ENCODE results near the gene SPATA24. TPM values are rescaled to one million over a fixed set of nuclear protein-coding genes. Genes with fewer than 3 reads are reported as not detected.

SPATA24 gene
- total RNA-seq, 3 donors from 2014 or later: 3.0 to 4.5 (median 3.4) TPM

- ATAC-seq (no peak), DNase-seq (peak in 2 of 3 donors; percentile 35 to 64)
- no peak for TF ChIP-seq CTCF (IDR thresholded peaks at IDR 0.05)
- Histone ChIP-seq H3K9me3 (no peaks in the 10 kb centered on the region), H3K4me1 (ENCODE audit: low read depth) (peaks cover 43% of the 10 kb centered on the region), H3K36me3 (ENCODE audit: low read depth) (no peaks in the 10 kb centered on the region), H3K4me3 (peak overlapping the region; percentile 32)
- intact Hi-C loops (cut with DNase I, micrococcal nuclease): no loop called here
Measured at GRCh38 chr5:139393497-139394122, 10.3 kb downstream of the SPATA24 start.

GRCh38 chr5:139392678-139393496 is 11.0 kb downstream of the SPATA24 start:
- Histone ChIP-seq H3K36me3 (ENCODE audit: low read depth) (no peaks in the 10 kb centered on the region), H3K9me3 (no peaks in the 10 kb centered on the region), H3K4me3 (peak overlapping the region; percentile 32), H3K4me1 (ENCODE audit: low read depth) (peaks cover 48% of the 10 kb centered on the region)
- peak; percentile 33 for TF ChIP-seq CTCF (IDR thresholded peaks at IDR 0.05)
- intact Hi-C loops (cut with DNase I, micrococcal nuclease): no loop called here
- ATAC-seq (peak; percentile 77), DNase-seq (peak; percentile 83 to 92 (median 90))

GRCh38 chr5:139392324-139392677 is 11.6 kb downstream of the SPATA24 start:
- no peaks in the 10 kb centered on the region for H3K9me3 ChIP-seq
- ATAC-seq: peak; percentile 44
- H3K4me1 ChIP-seq (ENCODE audit: low read depth): peaks cover 52% of the 10 kb centered on the region
- H3K36me3 ChIP-seq (ENCODE audit: low read depth): no peaks in the 10 kb centered on the region
- TF ChIP-seq CTCF (IDR thresholded peaks at IDR 0.05): no peak
- intact Hi-C loops (cut with DNase I, micrococcal nuclease): no loop called here
- peak overlapping the region; percentile 32 for H3K4me3 ChIP-seq
- no peak for DNase-seq

- peak overlapping the region; percentile 32 for H3K4me3 ChIP-seq
- intact Hi-C loops (cut with DNase I, micrococcal nuclease): no loop called here
- peaks cover 52% of the 10 kb centered on the region for H3K4me1 ChIP-seq (ENCODE audit: low read depth)
- H3K36me3 ChIP-seq (ENCODE audit: low read depth): no peaks in the 10 kb centered on the region
- peak; percentile 71 to 74 (median 74) for DNase-seq
- peak; percentile 55 for ATAC-seq
- TF ChIP-seq CTCF (IDR thresholded peaks at IDR 0.05): no peak
- H3K9me3 ChIP-seq: no peaks in the 10 kb centered on the region
Measured at GRCh38 chr5:139391570-139392323, 12.1 kb downstream of the SPATA24 start.

- ATAC-seq (no peak), DNase-seq (peak in 1 of 3 donors; percentile 25)
- Histone ChIP-seq H3K4me1 (ENCODE audit: low read depth) (peaks cover 52% of the 10 kb centered on the region), H3K4me3 (no peak overlapping the region), H3K36me3 (ENCODE audit: low read depth) (no peaks in the 10 kb centered on the region), H3K9me3 (no peaks in the 10 kb centered on the region)
- intact Hi-C loops (cut with DNase I, micrococcal nuclease): no loop called here
- TF ChIP-seq CTCF (IDR thresholded peaks at IDR 0.05): no peak
Measured at GRCh38 chr5:139390639-139391569, 13.0 kb downstream of the SPATA24 start.

Data from mucosa of descending colon (tissue), 3 donors.